ENCODE measurements around the gene GABRG3.

The GABRG3 gene

GRCh38 chr15:26970712-26971210 is at the start of gene GABRG3:
GABRG3 (plus strand) TSS chr15:26971181.
- DNase-seq: no peak

- no peak for DNase-seq
These were observed 49.5 kb upstream of the GABRG3 start for GRCh38 chr15:26921433-26921832.

GRCh38 chr15:26926081-26926480 is 44.9 kb upstream of the GABRG3 start:
- DNase-seq: no peak

- DNase-seq: no peak
These were observed 42.9 kb upstream of the GABRG3 start for GRCh38 chr15:26928051-26928450.

GRCh38 chr15:26929588-26929987 is 41.4 kb upstream of the GABRG3 start:
- DNase-seq: no peak

GRCh38 chr15:26934848-26935247 is 36.1 kb upstream of the GABRG3 start:
- no peak for DNase-seq

GRCh38 chr15:26935322-26935721 is 35.7 kb upstream of the GABRG3 start:
- DNase-seq: no peak

- DNase-seq: no peak
These were observed 34.5 kb upstream of the GABRG3 start for GRCh38 chr15:26936502-26936901.

- no peak for DNase-seq
These were observed 33.8 kb upstream of the GABRG3 start for GRCh38 chr15:26937134-26937533.

GRCh38 chr15:26939398-26939797 is 31.6 kb upstream of the GABRG3 start:
- no peak for DNase-seq

- DNase-seq: no peak
These were observed 29.5 kb upstream of the GABRG3 start for GRCh38 chr15:26941489-26941888.

GRCh38 chr15:26943866-26944265 is 27.1 kb upstream of the GABRG3 start:
- no peak for DNase-seq

- DNase-seq: no peak
These were observed 25.9 kb upstream of the GABRG3 start for GRCh38 chr15:26945046-26945445.

GRCh38 chr15:26950001-26950400 is 21.0 kb upstream of the GABRG3 start:
- DNase-seq: no peak

- no peak for DNase-seq
These were observed 16.6 kb upstream of the GABRG3 start for GRCh38 chr15:26954403-26954802.

GRCh38 chr15:26967719-26968269 is 3.2 kb upstream of the GABRG3 start:
- DNase-seq: no peak

GRCh38 chr15:26968806-26969205 is 2.2 kb upstream of the GABRG3 start:
- DNase-seq: no peak

GRCh38 chr15:26971271-26972018 is 464 bp downstream of the GABRG3 start:
- no peak for DNase-seq

GRCh38 chr15:26972636-26973035 is 1.7 kb downstream of the GABRG3 start:
- no peak for DNase-seq

GRCh38 chr15:26974120-26974780 is 3.3 kb downstream of the GABRG3 start:
- DNase-seq: peak; percentile 2 to 8

GRCh38 chr15:26981492-26981891 is 10.5 kb downstream of the GABRG3 start:
- DNase-seq: no peak

GRCh38 chr15:26983822-26984221 is 12.8 kb downstream of the GABRG3 start:
- no peak for DNase-seq

GRCh38 chr15:26985050-26985449 is 14.1 kb downstream of the GABRG3 start:
- DNase-seq: no peak

- no peak for DNase-seq
These were observed 25.3 kb downstream of the GABRG3 start for GRCh38 chr15:26996250-26996649.

All from Kasumi-1 (cell line).